ENCODE data around the gene FBXL17.

FBXL17 gene

GRCh38 chr5:108339220-108339619, 42.7 kb downstream of the FBXL17 start:
- Histone ChIP-seq H3K27ac (ENCODE audit: extremely low read depth, low read depth, low read length) (no peak overlapping the region), H3K4me3 (ENCODE audit: low read depth, low read length) (no peak overlapping the region), H3K36me3 (ENCODE audit: control insufficient read depth in 2 of 2, insufficient read depth in 1 of 2, low read length in 2 of 2) (no peaks in the 10 kb centered on the region), H3K4me1 (ENCODE audit: control insufficient read depth, insufficient read depth, low read length) (0 out of 2 replicates have a peak, but pooled peaks cover under 1% of the 10 kb centered on the region), H3K9me3 (ENCODE audit: control insufficient read depth, insufficient read depth, low read depth, low read length) (no peaks in the 10 kb centered on the region)
- ChIA-PET POLR2A (no interaction called here), CTCF (no interaction called here)
- TF ChIP-seq HIC1 (tag by site-specific recombination; IDR thresholded peaks at IDR 0.05) (no peak), YY1 (tag by site-specific recombination; IDR thresholded peaks at IDR 0.05) (no peak), ZNF677 (tag by site-specific recombination; IDR thresholded peaks at IDR 0.05) (no peak), MYNN (tag by site-specific recombination; IDR thresholded peaks at IDR 0.05; ENCODE audit: borderline replicate concordance) (no peak), ZNF404 (tag by site-specific recombination; IDR thresholded peaks at IDR 0.05) (no peak), ZNF114 (tag by site-specific recombination; IDR thresholded peaks at IDR 0.05) (no peak), ZNF768 (tag by site-specific recombination; IDR thresholded peaks at IDR 0.05) (no peak), ZNF184 (tag by site-specific recombination; IDR thresholded peaks at IDR 0.05) (no peak), ZNF548 (tag by site-specific recombination; IDR thresholded peaks at IDR 0.05) (no peak), PRDM4 (tag by site-specific recombination; IDR thresholded peaks at IDR 0.05) (no peak)
- TF ChIP-seq, protein P1, sequence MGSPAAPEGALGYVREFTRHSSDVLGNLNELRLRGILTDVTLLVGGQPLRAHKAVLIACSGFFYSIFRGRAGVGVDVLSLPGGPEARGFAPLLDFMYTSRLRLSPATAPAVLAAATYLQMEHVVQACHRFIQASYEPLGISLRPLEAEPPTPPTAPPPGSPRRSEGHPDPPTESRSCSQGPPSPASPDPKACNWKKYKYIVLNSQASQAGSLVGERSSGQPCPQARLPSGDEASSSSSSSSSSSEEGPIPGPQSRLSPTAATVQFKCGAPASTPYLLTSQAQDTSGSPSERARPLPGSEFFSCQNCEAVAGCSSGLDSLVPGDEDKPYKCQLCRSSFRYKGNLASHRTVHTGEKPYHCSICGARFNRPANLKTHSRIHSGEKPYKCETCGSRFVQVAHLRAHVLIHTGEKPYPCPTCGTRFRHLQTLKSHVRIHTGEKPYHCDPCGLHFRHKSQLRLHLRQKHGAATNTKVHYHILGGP (tag by site-specific recombination; IDR thresholded peaks at IDR 0.05) = no peak
- TF ChIP-seq, protein P2, sequence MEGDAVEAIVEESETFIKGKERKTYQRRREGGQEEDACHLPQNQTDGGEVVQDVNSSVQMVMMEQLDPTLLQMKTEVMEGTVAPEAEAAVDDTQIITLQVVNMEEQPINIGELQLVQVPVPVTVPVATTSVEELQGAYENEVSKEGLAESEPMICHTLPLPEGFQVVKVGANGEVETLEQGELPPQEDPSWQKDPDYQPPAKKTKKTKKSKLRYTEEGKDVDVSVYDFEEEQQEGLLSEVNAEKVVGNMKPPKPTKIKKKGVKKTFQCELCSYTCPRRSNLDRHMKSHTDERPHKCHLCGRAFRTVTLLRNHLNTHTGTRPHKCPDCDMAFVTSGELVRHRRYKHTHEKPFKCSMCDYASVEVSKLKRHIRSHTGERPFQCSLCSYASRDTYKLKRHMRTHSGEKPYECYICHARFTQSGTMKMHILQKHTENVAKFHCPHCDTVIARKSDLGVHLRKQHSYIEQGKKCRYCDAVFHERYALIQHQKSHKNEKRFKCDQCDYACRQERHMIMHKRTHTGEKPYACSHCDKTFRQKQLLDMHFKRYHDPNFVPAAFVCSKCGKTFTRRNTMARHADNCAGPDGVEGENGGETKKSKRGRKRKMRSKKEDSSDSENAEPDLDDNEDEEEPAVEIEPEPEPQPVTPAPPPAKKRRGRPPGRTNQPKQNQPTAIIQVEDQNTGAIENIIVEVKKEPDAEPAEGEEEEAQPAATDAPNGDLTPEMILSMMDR (tag by site-specific recombination; IDR thresholded peaks at IDR 0.05) = no peak

DNA sequence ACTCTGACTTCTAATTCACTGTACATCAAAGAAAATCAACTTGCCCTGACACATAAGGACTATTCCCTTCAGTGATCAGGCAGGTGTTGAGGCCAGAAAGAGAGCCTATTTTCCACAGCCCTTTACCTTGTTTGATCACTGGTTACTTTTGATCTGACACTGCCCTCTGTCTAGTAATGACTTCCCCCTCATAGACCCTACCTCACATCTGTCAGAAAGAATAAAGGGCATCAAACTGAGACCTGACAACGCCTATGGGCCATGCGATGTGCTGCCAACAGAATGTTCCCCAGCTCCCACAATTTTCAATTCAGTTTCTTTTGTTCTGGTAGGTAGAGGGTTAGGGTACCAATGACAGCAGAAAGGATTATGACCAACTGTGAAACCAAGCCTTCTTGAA, 47.7 kb downstream of the FBXL17 start:
- CTCF ChIA-PET = interaction anchor here (0.7 kb wide), 1 partner anchor 74 kb away, joined by 3 read pairs; no protein-coding TSS in a partner anchor
- TF ChIP-seq ZNF140 (tag by site-specific recombination; IDR thresholded peaks at IDR 0.05) = no peak
- no peak for TF ChIP-seq ZNF350 (tag by site-specific recombination; IDR thresholded peaks at IDR 0.05)
- TF ChIP-seq ZNF2 (tag by site-specific recombination; IDR thresholded peaks at IDR 0.05) = no peak
- no peak for TF ChIP-seq ZBTB48 (tag by site-specific recombination; IDR thresholded peaks at IDR 0.05)
- no peak for TF ChIP-seq ZSCAN16 (tag by site-specific recombination; IDR thresholded peaks at IDR 0.05)
- no peak for TF ChIP-seq ZNF521 (tag by site-specific recombination; IDR thresholded peaks at IDR 0.05)
- TF ChIP-seq ZNF473 (tag by site-specific recombination; IDR thresholded peaks at IDR 0.05) = no peak
- TF ChIP-seq ZSCAN23 (tag by site-specific recombination; IDR thresholded peaks at IDR 0.05) = no peak
- no peak for TF ChIP-seq ZNF292 (tag by site-specific recombination; IDR thresholded peaks at IDR 0.05; ENCODE audit: borderline replicate concordance, low read depth)
- no peak for TF ChIP-seq IKZF3 (tag by site-specific recombination; IDR thresholded peaks at IDR 0.05)
- TF ChIP-seq YY1 (tag by site-specific recombination; IDR thresholded peaks at IDR 0.05) = no peak
- no peaks in the 10 kb centered on the region for H3K4me1 ChIP-seq (ENCODE audit: control insufficient read depth, insufficient read depth, low read length)
- H3K4me3 ChIP-seq (ENCODE audit: low read depth, low read length) = no peak overlapping the region
- H3K9me3 ChIP-seq (ENCODE audit: control insufficient read depth, insufficient read depth, low read depth, low read length) = no peaks in the 10 kb centered on the region
- H3K36me3 ChIP-seq (ENCODE audit: control insufficient read depth in 2 of 2, insufficient read depth in 1 of 2, low read length in 2 of 2) = no peaks in the 10 kb centered on the region
- H3K27ac ChIP-seq (ENCODE audit: extremely low read depth, low read depth, low read length) = no peak overlapping the region
- POLR2A ChIA-PET = no interaction called here
